ENCODE data around the gene TPPP2. TPM values are rescaled to one million over a fixed set of nuclear protein-coding genes. Genes with fewer than 3 reads are reported as not detected.

Gene TPPP2
- total and polyA plus RNA-seq, 2 of the 4 experiments (the other 2 are of a cell fraction): not detected

- Histone ChIP-seq H3K36me3 (ENCODE audit: control insufficient read depth, insufficient read depth, low read length) (peaks cover 8% of the 10 kb centered on the region), H3K9ac (ENCODE audit: low read depth, low read length) (peak overlapping the region; percentile 81), H4K20me1 (ENCODE audit: insufficient read depth, low read length) (peaks cover 10% of the 10 kb centered on the region), H3K56ac (ENCODE audit: extremely low read depth, insufficient read depth, low read length) (peak overlapping the region; percentile 47; the same call in 1 of the 2 replicates), H2BK120ac (ENCODE audit: low read depth, low read length) (peak overlapping the region; percentile 26; the same call in 1 of the 2 replicates), H2BK5ac (ENCODE audit: low read depth, low read length, poor library complexity, severe bottlenecking) (no peak overlapping the region), H3K9me3 (ENCODE audit: control insufficient read depth, insufficient read depth, low read length) (no peaks in the 10 kb centered on the region), H3K27ac (ENCODE audit: insufficient read depth, low read length) (peak overlapping the region; percentile 91), H3K4me3 (ENCODE audit: insufficient read depth, low read depth, low read length) (peak overlapping the region; percentile 68), H3K79me1 (ENCODE audit: low read depth in 1 of 2, low read length in 2 of 2) (peaks cover 10 to 34% of the 10 kb centered on the region in 2 experiments), H3K4me1 (ENCODE audit: control insufficient read depth, insufficient read depth, low read length) (peaks cover 22% of the 10 kb centered on the region), H3K27me3 (ENCODE audit: control insufficient read depth, insufficient read depth, low read length) (no peaks in the 10 kb centered on the region), H2AK9ac (replicated peaks; ENCODE audit: low read depth, low read length, poor library complexity) (peak overlapping the region; percentile 90), H3K4ac (ENCODE audit: low read depth, low read length) (peak overlapping the region; percentile 85), H4K5ac (ENCODE audit: low read depth, low read length) (peak overlapping the region; percentile 66), H3K9me1 (ENCODE audit: insufficient read depth, low read length) (peaks cover 10% of the 10 kb centered on the region), H2AK5ac (ENCODE audit: low read depth, low read length) (peak overlapping the region; percentile 53), H2AFZ (replicated peaks; ENCODE audit: low read length, poor library complexity) (peak overlapping the region; percentile 99), H3K4me2 (ENCODE audit: low read depth, low read length) (peak overlapping the region; percentile 86), H2BK20ac (ENCODE audit: low read depth, low read length) (no peak overlapping the region), H3K14ac (replicated peaks; ENCODE audit: low read depth, low read length) (peak overlapping the region; percentile 77; the same call in 1 of the 2 replicates), H4K91ac (ENCODE audit: insufficient read depth, low read depth, low read length) (peak overlapping the region; percentile 72), H4K8ac (ENCODE audit: low read depth in 2 of 2, low read length in 2 of 2) (peak overlapping the region; percentile 43 to 50; a peak in 2 of 4 replicates), H3K23ac (ENCODE audit: low read depth, low read length) (peak overlapping the region; percentile 64; the same call in 1 of the 2 replicates), H3K18ac (ENCODE audit: low read depth, low read length) (no peak overlapping the region; the same call in 1 of the 2 replicates), H2BK15ac (ENCODE audit: low read depth, low read length) (no peak overlapping the region)
- ChIA-PET CTCF (interaction anchor here (1.0 to 2.8 kb wide), 10 partner anchors 15 to 54 kb away, joined by 4 to 23 read pairs (median 10); no protein-coding TSS in a partner anchor), POLR2A (ENCODE audit: unreplicated experiment) (no interaction called here)
- DNase-seq (peak; percentile 52), ATAC-seq (ENCODE audit: low read depth) (0 out of 2 replicates have a peak, but pooled peaks have one; percentile 5)
- intact Hi-C loops (cut with micrococcal nuclease) (loop anchor here (1.0 to 2.0 kb wide), 2 partner anchors 36 to 68 kb away; no protein-coding TSS in a partner anchor), in situ Hi-C loops (cut with MboI; ENCODE audit: low sequenced_read_pairs) (no loop called here), dilution Hi-C loops (cut with HindIII; ENCODE audit: low sequenced_read_pairs, unreplicated experiment) (no loop called here)
- 2% methylated on average over 8 of the region's 45 CpGs; no CpG with 5 or more reads in 1 of the 2 experiments for WGBS, 2 experiments (ENCODE audit: extremely low coverage in 2 of 2, insufficient read length in 1 of 2)
- no TSS peak for BruUV-seq (replicated peaks)
- TF ChIP-seq RAD21 (IDR thresholded peaks at IDR 0.05; ENCODE audit: low read length) (peak; percentile 81), USF2 (IDR thresholded peaks at IDR 0.05; ENCODE audit: low read depth, low read length) (no peak), NFE2L2 (IDR thresholded peaks at IDR 0.05; ENCODE audit: low read depth, low read length) (0 out of 2 replicates have a peak, but pooled peaks have one; percentile 7), POLR2A (IDR thresholded peaks at IDR 0.05; ENCODE audit: low read depth, low read length) (no peak), ELK1 (IDR thresholded peaks at IDR 0.05; ENCODE audit: borderline replicate concordance, low read depth, low read length) (no peak), CTCF (conservative IDR thresholded peaks at IDR 0.05; ENCODE audit: low read depth, low read length) (peak; percentile 75), FOS (IDR thresholded peaks at IDR 0.05; ENCODE audit: low read depth, low read length) (no peak), SMC3 (IDR thresholded peaks at IDR 0.05; ENCODE audit: low read depth, low read length) (peak; percentile 81)
Measured at GRCh38 chr14:21068521-21069387, 38.7 kb downstream of the TPPP2 start.

Data from IMR-90 (cell line).